ENCODE measurements around the gene TMEM221.

DNA sequence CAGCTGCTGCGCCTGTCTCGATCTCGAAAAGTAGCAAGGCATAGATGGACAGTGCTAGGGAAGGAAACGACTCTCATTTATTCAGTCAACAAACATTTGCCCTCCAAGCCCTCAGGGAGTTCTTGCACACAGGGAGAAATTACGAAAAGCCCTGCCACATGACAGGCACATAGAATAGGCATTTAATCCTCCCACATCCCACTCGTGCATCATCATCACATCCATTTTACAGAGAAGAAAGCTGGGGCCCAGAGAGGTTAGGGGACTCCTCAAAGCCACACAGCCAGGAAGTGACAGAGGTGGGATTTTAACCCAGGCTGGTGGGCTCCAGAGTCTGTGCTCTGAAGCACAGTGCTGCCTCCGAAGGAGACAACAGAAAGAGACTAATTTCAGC is 11.6 kb downstream of the TMEM221 start:
- TF ChIP-seq, protein P1, sequence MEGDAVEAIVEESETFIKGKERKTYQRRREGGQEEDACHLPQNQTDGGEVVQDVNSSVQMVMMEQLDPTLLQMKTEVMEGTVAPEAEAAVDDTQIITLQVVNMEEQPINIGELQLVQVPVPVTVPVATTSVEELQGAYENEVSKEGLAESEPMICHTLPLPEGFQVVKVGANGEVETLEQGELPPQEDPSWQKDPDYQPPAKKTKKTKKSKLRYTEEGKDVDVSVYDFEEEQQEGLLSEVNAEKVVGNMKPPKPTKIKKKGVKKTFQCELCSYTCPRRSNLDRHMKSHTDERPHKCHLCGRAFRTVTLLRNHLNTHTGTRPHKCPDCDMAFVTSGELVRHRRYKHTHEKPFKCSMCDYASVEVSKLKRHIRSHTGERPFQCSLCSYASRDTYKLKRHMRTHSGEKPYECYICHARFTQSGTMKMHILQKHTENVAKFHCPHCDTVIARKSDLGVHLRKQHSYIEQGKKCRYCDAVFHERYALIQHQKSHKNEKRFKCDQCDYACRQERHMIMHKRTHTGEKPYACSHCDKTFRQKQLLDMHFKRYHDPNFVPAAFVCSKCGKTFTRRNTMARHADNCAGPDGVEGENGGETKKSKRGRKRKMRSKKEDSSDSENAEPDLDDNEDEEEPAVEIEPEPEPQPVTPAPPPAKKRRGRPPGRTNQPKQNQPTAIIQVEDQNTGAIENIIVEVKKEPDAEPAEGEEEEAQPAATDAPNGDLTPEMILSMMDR (IDR thresholded peaks at IDR 0.05) = no peak
- no peak for TF ChIP-seq POLR2A (IDR thresholded peaks at IDR 0.05)

Data from sigmoid colon (tissue), 3 donors.